ENCODE measurements around the gene GSN. TPM values are rescaled to one million over a fixed set of nuclear protein-coding genes. Genes with fewer than 3 reads are reported as not detected.

The GSN gene
- total RNA-seq, 1 donor from 2014 or later = 1.1 TPM

- DNase-seq (ENCODE audit: low spot score) = no peak
- Mint-ChIP-seq H3K27ac (no peak overlapping the region), H3K27me3 (ENCODE audit: low read depth) (no peaks in the 10 kb centered on the region), H3K36me3 (ENCODE audit: low read depth) (peaks cover 10% of the 10 kb centered on the region), H3K9me3 (peaks cover 5% of the 10 kb centered on the region), H3K4me3 (ENCODE audit: low read depth) (no peak overlapping the region), H3K4me1 (ENCODE audit: low read depth) (peaks cover 34% of the 10 kb centered on the region)
- intact Hi-C loops (cut with micrococcal nuclease) = loop anchor here (2.0 to 10.0 kb wide), 3 partner anchors 15 to 163 kb away; partner anchors contain the start of gene RAB14
Observed at GRCh38 chr9:121367306-121368137, 99.6 kb downstream of the GSN start.

- H3K4me1 Mint-ChIP-seq (ENCODE audit: low read depth) = peaks cover 37% of the 10 kb centered on the region
- no peak overlapping the region for H3K27ac Mint-ChIP-seq
- H3K4me3 Mint-ChIP-seq (ENCODE audit: low read depth) = peak overlapping the region; percentile 45
- DNase-seq (ENCODE audit: low spot score) = no peak
- intact Hi-C loops (cut with micrococcal nuclease) = loop anchor here (2.0 to 10.0 kb wide), 3 partner anchors 15 to 163 kb away; partner anchors contain the start of gene RAB14
- H3K36me3 Mint-ChIP-seq (ENCODE audit: low read depth) = peaks cover 10% of the 10 kb centered on the region
- H3K9me3 Mint-ChIP-seq = peaks cover 5% of the 10 kb centered on the region
- H3K27me3 Mint-ChIP-seq (ENCODE audit: low read depth) = no peaks in the 10 kb centered on the region
Observed at GRCh38 chr9:121368138-121368522, 100.2 kb downstream of the GSN start.

- intact Hi-C loops (cut with micrococcal nuclease) = loop anchor here (2.0 to 10.0 kb wide), 3 partner anchors 16 to 164 kb away; partner anchors contain the start of gene RAB14
- peak overlapping the region; percentile 84 for H3K4me3 Mint-ChIP-seq (ENCODE audit: low read depth)
- H3K9me3 Mint-ChIP-seq = peaks cover 5% of the 10 kb centered on the region
- DNase-seq (ENCODE audit: low spot score) = no peak
- no peaks in the 10 kb centered on the region for H3K27me3 Mint-ChIP-seq (ENCODE audit: low read depth)
- H3K36me3 Mint-ChIP-seq (ENCODE audit: low read depth) = peaks cover 10% of the 10 kb centered on the region
- peaks cover 37% of the 10 kb centered on the region for H3K4me1 Mint-ChIP-seq (ENCODE audit: low read depth)
- no peak overlapping the region for H3K27ac Mint-ChIP-seq
Observed at GRCh38 chr9:121368745-121369144, 100.8 kb downstream of the GSN start.

GRCh38 chr9:121369595-121370265, 101.8 kb downstream of the GSN start, which contains the start of gene STOM:
STOM (minus strand) TSS chr9:121370250; CDS start chr9:121370187, 63 bp downstream.
- Mint-ChIP-seq H3K27ac (peak within 1 kb of the TSS; percentile 90), H3K9me3 (peaks cover 5% of the 10 kb centered on the region), H3K4me1 (ENCODE audit: low read depth) (peaks cover 35% of the 10 kb centered on the region), H3K36me3 (ENCODE audit: low read depth) (peaks cover 10% of the 10 kb centered on the region), H3K4me3 (ENCODE audit: low read depth) (peak within 1 kb of the TSS; percentile 84), H3K27me3 (ENCODE audit: low read depth) (no peaks in the 10 kb centered on the region)
- DNase-seq (ENCODE audit: low spot score) = no peak
- intact Hi-C loops (cut with micrococcal nuclease) = loop anchor here (2.0 to 10.0 kb wide), 3 partner anchors 17 to 165 kb away; partner anchors contain the start of gene RAB14

GRCh38 chr9:121371495-121372061, 103.6 kb downstream of the GSN start:
- Mint-ChIP-seq H3K4me3 (ENCODE audit: low read depth) (peak overlapping the region; percentile 63), H3K36me3 (ENCODE audit: low read depth) (peaks cover 5% of the 10 kb centered on the region), H3K27ac (no peak overlapping the region), H3K27me3 (ENCODE audit: low read depth) (peaks cover 2% of the 10 kb centered on the region), H3K4me1 (ENCODE audit: low read depth) (peaks cover 29% of the 10 kb centered on the region), H3K9me3 (peaks cover 5% of the 10 kb centered on the region)
- DNase-seq (ENCODE audit: low spot score) = no peak
- intact Hi-C loops (cut with micrococcal nuclease) = no loop called here

- no peak overlapping the region for H3K4me3 Mint-ChIP-seq (ENCODE audit: low read depth)
- intact Hi-C loops (cut with micrococcal nuclease) = no loop called here
- peaks cover 5% of the 10 kb centered on the region for H3K36me3 Mint-ChIP-seq (ENCODE audit: low read depth)
- H3K27ac Mint-ChIP-seq = no peak overlapping the region
- peaks cover 5% of the 10 kb centered on the region for H3K9me3 Mint-ChIP-seq
- H3K27me3 Mint-ChIP-seq (ENCODE audit: low read depth) = peaks cover 2% of the 10 kb centered on the region
- DNase-seq (ENCODE audit: low spot score) = no peak
- H3K4me1 Mint-ChIP-seq (ENCODE audit: low read depth) = peaks cover 29% of the 10 kb centered on the region
Observed at GRCh38 chr9:121372239-121373010, 104.5 kb downstream of the GSN start.

GRCh38 chr9:121373011-121373729, 105.2 kb downstream of the GSN start:
- Mint-ChIP-seq H3K36me3 (ENCODE audit: low read depth) (peaks cover 5% of the 10 kb centered on the region), H3K9me3 (peaks cover 5% of the 10 kb centered on the region), H3K4me1 (ENCODE audit: low read depth) (peaks cover 24% of the 10 kb centered on the region), H3K27ac (no peak overlapping the region), H3K4me3 (ENCODE audit: low read depth) (no peak overlapping the region), H3K27me3 (ENCODE audit: low read depth) (peaks cover 2% of the 10 kb centered on the region)
- no peak for DNase-seq (ENCODE audit: low spot score)
- intact Hi-C loops (cut with micrococcal nuclease) = no loop called here

- H3K9me3 Mint-ChIP-seq = no peaks in the 10 kb centered on the region
- H3K4me3 Mint-ChIP-seq (ENCODE audit: low read depth) = no peak overlapping the region
- no peaks in the 10 kb centered on the region for H3K36me3 Mint-ChIP-seq (ENCODE audit: low read depth)
- H3K4me1 Mint-ChIP-seq (ENCODE audit: low read depth) = peaks cover 13% of the 10 kb centered on the region
- intact Hi-C loops (cut with micrococcal nuclease) = loop anchor here (2.0 kb wide), 1 partner anchor 56 kb away; no protein-coding TSS in a partner anchor
- peaks cover 10% of the 10 kb centered on the region for H3K27me3 Mint-ChIP-seq (ENCODE audit: low read depth)
- DNase-seq (ENCODE audit: low spot score) = no peak
- no peak overlapping the region for H3K27ac Mint-ChIP-seq
Observed at GRCh38 chr9:121376214-121376830, 108.4 kb downstream of the GSN start.

GRCh38 chr9:121380846-121381245, 112.9 kb downstream of the GSN start:
- Mint-ChIP-seq H3K27ac (no peak overlapping the region), H3K4me3 (ENCODE audit: low read depth) (no peak overlapping the region), H3K9me3 (no peaks in the 10 kb centered on the region), H3K27me3 (ENCODE audit: low read depth) (peaks cover 15% of the 10 kb centered on the region), H3K36me3 (ENCODE audit: low read depth) (no peaks in the 10 kb centered on the region), H3K4me1 (ENCODE audit: low read depth) (no peaks in the 10 kb centered on the region)
- no peak for DNase-seq (ENCODE audit: low spot score)
- intact Hi-C loops (cut with micrococcal nuclease) = no loop called here

All from activated T-helper 2 cell treated with anti-CD3 and anti-CD28 coated beads, Interferon-gamma antibody, Interleukin-2, Interleukin-4, amounts not matched to agents 10 μg/mL and 5 μg/mL and 100 μg/mL, durations not matched to agents 14 hours and 24 hours and 36 hours (primary cell).